GM12873 (cell line): ENCODE results near the gene CRTC2.

Experiments
- TF ChIP-seq, protein P1 (sequence below): IDR thresholded peaks from 2 replicates; pipeline ENCODE4 v1.5.1; 2012; ENCODE audit warnings: low read depth, mild to moderate bottlenecking, moderate library complexity, low read length, control low read depth; ENCODE audit not compliant: insufficient read depth; ENCODE audit errors: missing control alignments

The CRTC2 gene

DNA sequence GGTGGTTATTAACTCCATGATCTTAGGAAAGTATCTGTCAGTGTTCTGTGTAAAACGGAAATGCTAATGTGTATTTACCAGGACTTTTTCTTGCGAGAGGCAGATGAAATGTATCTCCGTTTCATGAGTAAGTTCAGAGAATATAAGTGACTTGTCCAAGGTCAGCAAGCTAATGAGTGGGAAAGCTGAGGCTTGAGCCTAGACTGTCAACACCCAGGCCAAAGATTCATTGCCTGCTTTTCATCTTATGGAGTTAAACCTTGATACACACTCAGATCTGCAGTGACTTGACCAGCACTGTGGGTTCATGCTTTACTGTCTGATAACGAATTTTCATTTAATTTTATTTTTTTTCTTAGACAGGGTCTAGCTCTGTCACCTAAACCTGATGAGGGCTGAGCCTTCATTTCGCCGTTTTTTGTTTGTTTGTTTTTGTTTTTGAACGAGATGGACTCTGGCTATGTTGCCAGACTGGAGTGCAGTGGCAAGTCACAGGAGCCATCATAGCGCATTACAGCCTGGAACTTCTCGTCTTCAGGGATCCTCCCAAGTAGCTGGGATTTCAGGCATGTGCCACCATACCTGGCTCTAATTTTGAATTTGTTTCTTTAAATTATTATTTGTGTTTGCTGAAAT is 20.0 kb upstream of the CRTC2 start:
- TF ChIP-seq, protein P1, sequence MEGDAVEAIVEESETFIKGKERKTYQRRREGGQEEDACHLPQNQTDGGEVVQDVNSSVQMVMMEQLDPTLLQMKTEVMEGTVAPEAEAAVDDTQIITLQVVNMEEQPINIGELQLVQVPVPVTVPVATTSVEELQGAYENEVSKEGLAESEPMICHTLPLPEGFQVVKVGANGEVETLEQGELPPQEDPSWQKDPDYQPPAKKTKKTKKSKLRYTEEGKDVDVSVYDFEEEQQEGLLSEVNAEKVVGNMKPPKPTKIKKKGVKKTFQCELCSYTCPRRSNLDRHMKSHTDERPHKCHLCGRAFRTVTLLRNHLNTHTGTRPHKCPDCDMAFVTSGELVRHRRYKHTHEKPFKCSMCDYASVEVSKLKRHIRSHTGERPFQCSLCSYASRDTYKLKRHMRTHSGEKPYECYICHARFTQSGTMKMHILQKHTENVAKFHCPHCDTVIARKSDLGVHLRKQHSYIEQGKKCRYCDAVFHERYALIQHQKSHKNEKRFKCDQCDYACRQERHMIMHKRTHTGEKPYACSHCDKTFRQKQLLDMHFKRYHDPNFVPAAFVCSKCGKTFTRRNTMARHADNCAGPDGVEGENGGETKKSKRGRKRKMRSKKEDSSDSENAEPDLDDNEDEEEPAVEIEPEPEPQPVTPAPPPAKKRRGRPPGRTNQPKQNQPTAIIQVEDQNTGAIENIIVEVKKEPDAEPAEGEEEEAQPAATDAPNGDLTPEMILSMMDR = no peak

DNA sequence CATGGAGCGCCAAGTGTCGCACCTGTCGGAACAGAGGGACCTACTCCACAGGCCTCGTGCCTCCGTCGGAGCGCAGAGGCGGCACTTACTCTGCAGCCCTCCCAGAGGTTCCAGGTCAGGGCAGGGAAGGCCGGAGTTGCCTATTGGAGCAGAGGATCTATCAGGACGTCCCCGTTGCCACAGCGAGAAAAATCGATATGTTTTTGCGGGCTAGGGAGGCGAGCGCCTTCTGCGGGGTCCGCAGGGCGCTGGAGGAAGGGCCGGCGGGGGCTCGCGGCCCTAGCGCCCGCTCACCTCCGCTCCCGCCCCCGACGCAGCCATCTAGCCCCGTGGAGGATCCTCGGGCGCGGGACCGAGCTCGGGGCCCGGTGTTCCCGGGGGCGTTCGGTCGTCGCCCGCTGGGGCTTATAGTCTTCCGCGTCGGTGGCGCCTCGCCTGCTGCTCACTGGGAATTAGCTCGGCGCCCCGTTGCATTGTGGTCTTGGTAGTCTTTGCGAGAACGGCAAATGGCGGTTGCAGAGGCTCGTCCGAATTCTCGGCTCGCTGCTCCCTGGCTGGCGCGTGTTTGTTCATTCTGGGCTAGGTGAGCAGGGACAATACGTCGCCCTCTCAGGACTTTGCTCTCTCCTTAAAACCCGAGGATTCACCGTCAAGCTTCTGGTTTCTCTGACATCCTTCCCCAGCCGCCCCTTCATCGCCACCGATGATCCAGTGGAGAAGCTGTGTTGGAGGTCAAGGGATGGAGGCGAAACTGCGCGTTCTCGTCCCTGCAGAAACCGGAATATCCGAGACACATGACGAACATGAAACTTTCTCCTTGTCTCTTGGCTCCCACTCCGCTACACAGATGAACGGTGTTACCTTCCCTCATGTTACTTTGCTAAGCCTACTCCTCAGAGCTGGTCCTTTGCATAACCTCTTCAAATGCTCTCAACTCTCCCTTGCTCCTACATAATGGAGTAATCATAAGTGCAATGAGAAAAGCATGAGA is 19.1 kb upstream of the CRTC2 start, which contains the start of gene JTB:
JTB (minus strand) TSS at position 425 of the 991 bp plus-strand sequence; CDS start at position 3, 422 bp downstream.
- TF ChIP-seq, protein P1 = peak; percentile 1

DNA sequence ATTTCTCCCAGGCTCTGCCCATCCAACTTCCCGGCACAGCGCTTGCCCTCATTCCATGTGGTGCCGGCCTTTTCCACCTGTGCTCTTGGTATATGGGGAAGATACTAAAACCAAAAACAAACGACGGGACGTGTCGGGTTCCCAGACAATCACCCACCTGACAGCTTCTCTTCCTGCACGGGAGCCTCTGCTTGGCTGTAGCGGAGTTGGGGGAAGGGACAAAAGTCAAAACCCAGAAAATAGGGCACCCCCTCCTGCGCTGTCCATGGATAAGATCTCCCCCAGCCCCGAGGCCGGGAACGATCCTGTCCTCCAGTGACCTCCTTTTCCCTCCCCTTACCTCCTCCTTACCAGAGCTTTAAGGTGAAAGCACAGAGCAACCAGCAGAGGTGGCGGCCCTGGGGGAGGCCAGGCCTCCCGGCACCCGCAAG is 18.4 kb upstream of the CRTC2 start:
- TF ChIP-seq, protein P1 = no peak

DNA sequence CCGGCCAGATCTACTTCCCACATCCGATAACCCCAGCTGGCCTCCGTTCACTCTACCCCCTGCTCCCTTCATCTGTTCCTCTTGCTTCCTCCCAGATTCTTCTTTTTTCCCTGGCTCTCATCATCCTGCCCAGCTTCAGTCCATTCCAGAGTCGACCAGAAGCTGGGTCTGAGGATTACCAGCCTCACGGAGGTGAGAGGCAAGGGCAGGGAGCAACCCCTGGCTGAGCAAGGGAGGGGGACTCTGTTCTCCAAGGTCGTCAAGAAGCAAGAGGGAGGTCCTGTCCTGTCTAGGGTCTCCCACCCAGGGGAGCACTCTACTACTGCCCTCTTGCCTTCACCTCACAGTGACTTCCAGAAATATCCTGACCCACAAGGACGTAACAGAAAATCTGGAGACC is 15.1 kb upstream of the CRTC2 start:
- TF ChIP-seq, protein P1 = no peak

DNA sequence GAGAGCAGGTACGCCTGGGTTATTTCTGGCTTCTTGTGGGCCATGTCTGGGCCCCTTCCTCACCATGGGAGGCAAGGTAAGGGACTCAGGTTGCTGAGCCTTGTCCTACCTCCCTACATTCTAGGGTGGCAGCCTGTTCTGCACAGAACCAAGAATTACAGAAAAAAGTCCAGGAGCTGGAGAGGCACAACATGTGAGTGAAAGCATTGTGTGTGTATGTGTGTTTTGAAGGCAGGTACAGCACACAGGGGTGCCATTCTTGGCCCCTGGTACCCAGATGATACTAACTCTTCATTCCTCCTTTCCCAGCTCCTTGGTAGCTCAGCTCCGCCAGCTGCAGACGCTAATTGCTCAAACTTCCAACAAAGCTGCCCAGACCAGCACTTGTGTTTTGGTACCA is 14.7 kb upstream of the CRTC2 start:
- TF ChIP-seq, protein P1 = no peak

DNA sequence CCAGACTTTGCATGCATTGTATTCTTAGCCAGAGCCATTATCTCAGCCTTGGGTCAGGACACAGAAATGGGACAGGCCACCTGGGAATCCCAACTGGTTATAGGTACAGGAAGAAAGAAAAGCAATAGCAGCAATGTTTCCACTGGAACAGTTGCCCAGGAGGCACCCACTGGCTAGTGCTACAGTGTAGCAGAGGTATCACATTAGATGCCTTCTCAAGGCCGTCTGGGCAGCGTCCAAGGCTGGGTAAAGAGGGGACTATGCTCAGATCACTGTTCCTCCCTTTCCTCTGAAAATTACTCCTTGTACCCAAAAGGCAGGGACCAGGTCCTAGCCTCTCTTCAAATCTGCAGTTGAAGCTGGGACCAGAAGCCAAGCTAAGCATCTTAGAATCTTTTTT is 11.9 kb upstream of the CRTC2 start:
- TF ChIP-seq, protein P1 = no peak

DNA sequence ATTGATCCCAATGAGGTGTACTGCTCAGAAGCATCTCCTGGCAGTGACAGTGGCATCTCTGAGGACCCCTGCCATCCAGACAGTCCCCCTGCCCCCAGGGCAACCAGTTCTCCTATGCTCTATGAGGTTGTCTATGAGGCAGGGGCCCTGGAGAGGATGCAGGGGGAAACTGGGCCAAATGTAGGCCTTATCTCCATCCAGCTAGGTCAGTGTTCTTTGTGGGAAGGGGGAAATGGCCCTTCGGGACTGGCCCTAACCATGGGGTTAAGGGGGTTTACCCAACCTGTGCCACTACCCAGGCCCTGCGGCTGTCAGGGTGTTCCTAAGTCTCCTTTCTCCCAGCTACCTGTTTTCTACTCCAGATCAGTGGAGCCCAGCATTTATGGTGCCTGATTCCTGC is 10.6 kb upstream of the CRTC2 start:
- TF ChIP-seq, protein P1 = no peak
